H1 (cell line): Measurements from ENCODE around the gene UBAP2L. TPM values are rescaled to one million over a fixed set of nuclear protein-coding genes. Genes with fewer than 3 reads are reported as not detected.

Source experiments
- CTCF ChIA-PET: fragments of 300-600 bp; sonication (Branson Sonifier 250); formaldehyde crosslinking; loops from one replicate; lab custom pipeline; 2021; ENCODE audit not compliant: partially characterized antibody; lab: Charles Lee
- POLR2A ChIA-PET: fragments of 300-600 bp; sonication (Branson Sonifier 250); formaldehyde crosslinking; loops from one replicate; lab custom pipeline; 2021; ENCODE audit warnings: inconsistent platforms; ENCODE audit not compliant: partially characterized antibody; lab: Charles Lee
- DNase-seq, 2 experiments: peaks; one replicate each; pipeline versions ENCODE4 v3.0.0 to v3.0.0-alpha.2; 2010 to 2022; ENCODE audit warnings: low spot score in 2 of 2, low read depth in 1 of 2, mixed read lengths in 1 of 2
- FAIRE-seq: peaks from 2 replicates; lab custom pipeline; 2011; peaks lifted over from hg19 to GRCh38; lab: Jason Lieb, UNC
- H2AFZ ChIP-seq: 2 replicates; pipeline ENCODE4 v1.8.1; 2012; ENCODE audit warnings: low read length, inconsistent platforms
- H2AK5ac ChIP-seq: 2 replicates; pipeline ENCODE4 v1.6.1; 2013; ENCODE audit warnings: low read depth, low read length
- H2BK120ac ChIP-seq: replicated peaks from 2 replicates; pipeline ENCODE3; 2013; ENCODE audit warnings: low read depth, low read length, inconsistent platforms
- H2BK12ac ChIP-seq: 2 replicates; pipeline ENCODE4 v1.6.1; 2013; ENCODE audit warnings: low read depth, low read length
- H2BK15ac ChIP-seq: 2 replicates; pipeline ENCODE4 v1.6.1; 2013; ENCODE audit warnings: low read length
- H2BK20ac ChIP-seq: 2 replicates; pipeline ENCODE4 v1.6.1; 2013; ENCODE audit warnings: low read length
- H2BK5ac ChIP-seq: 2 replicates; pipeline ENCODE4 v1.6.1; 2013; ENCODE audit warnings: low read depth, low read length
- H3K14ac ChIP-seq: 2 replicates; pipeline ENCODE4 v1.6.1; 2013; ENCODE audit warnings: inconsistent platforms; ENCODE audit not compliant: insufficient read length
- H3K18ac ChIP-seq: 2 replicates; pipeline ENCODE4 v1.6.1; 2013; ENCODE audit warnings: low read length; ENCODE audit errors: extremely low read depth
- H3K23ac ChIP-seq: 2 replicates; pipeline ENCODE4 v1.6.1; 2013; ENCODE audit warnings: inconsistent platforms; ENCODE audit not compliant: insufficient read length
- H3K23me2 ChIP-seq: 2 replicates; pipeline ENCODE4 v1.6.1; 2013; ENCODE audit warnings: low read depth, low read length
- H3K27ac ChIP-seq: 2 replicates; pipeline ENCODE4 v1.6.1; 2011; ENCODE audit warnings: low read depth, low read length, inconsistent platforms
- H3K27me3 ChIP-seq, 4 experiments: replicated peaks in 1 of 4; 1 replicate in 1 of 4; 2 replicates in 3 of 4; pipeline versions ENCODE4 v1.6.1 to v1.8.1; 2011 to 2013; ENCODE audit warnings: low read length in 3 of 4, mild to moderate bottlenecking in 3 of 4, inconsistent platforms in 2 of 4, mixed read lengths in 2 of 4, moderate library complexity in 1 of 4; ENCODE audit not compliant: control insufficient read depth in 3 of 4, insufficient read depth in 3 of 4; ENCODE audit errors: extremely low read depth in 1 of 4
- H3K36me3 ChIP-seq, 4 experiments: 2 replicates each; pipeline versions ENCODE4 v1.6.1 to v1.8.1; 2011 to 2013; ENCODE audit warnings: mild to moderate bottlenecking in 4 of 4, low read length in 3 of 4, moderate library complexity in 2 of 4, control low read depth in 1 of 4, inconsistent platforms in 1 of 4; ENCODE audit not compliant: insufficient read depth in 4 of 4, control insufficient read depth in 2 of 4
- H3K4ac ChIP-seq: replicated peaks from 2 replicates; pipeline ENCODE3; 2013; ENCODE audit warnings: low read length, low read depth, mixed read lengths, inconsistent platforms; ENCODE audit not compliant: insufficient read length
- H3K4me1 ChIP-seq, 4 experiments: replicated peaks in 1 of 4; 1 replicate in 1 of 4; 2 replicates in 3 of 4; pipeline versions ENCODE4 v1.6.1 to v1.8.1; 2011 to 2013; ENCODE audit warnings: low read length in 3 of 4, inconsistent platforms in 2 of 4, mixed read lengths in 1 of 4; ENCODE audit not compliant: insufficient read depth in 4 of 4, control insufficient read depth in 3 of 4
- H3K4me2 ChIP-seq, 2 experiments: 2 replicates each; pipeline versions ENCODE4 v1.6.1 to v1.8.1; 2011 to 2013; ENCODE audit warnings: low read depth in 2 of 2, low read length in 2 of 2, control low read depth in 1 of 2, inconsistent platforms in 1 of 2, mild to moderate bottlenecking in 1 of 2; ENCODE audit not compliant: insufficient read depth in 1 of 2
- H3K4me3 ChIP-seq, 4 experiments: fragments of 200-600, 300-600 bp in 1 of 4; sonication (generic), shearing (Covaris generic), sonication (Bioruptor Twin) in 1 of 4; 2 replicates each; pipeline versions ENCODE4 v1.5.1 to v1.8.1; 2011 to 2016; ENCODE audit warnings: low read length in 4 of 4, low read depth in 3 of 4, control low read depth in 2 of 4, inconsistent platforms in 2 of 4, mild to moderate bottlenecking in 2 of 4, mixed read lengths in 1 of 4, moderate library complexity in 1 of 4; ENCODE audit not compliant: insufficient read depth in 2 of 4; ENCODE audit errors: extremely low read depth in 1 of 4
- H3K56ac ChIP-seq: replicated peaks from 2 replicates; pipeline ENCODE3; 2013; ENCODE audit warnings: low read depth, mild to moderate bottlenecking, mixed read lengths, low read length, inconsistent platforms; ENCODE audit not compliant: insufficient read length
- H3K79me1 ChIP-seq: 2 replicates; pipeline ENCODE4 v1.6.1; 2013; ENCODE audit warnings: low read depth, low read length, control low read depth
- H3K79me2 ChIP-seq, 2 experiments: 2 replicates each; pipeline versions ENCODE4 v1.6.1 to v1.8.1; 2012 to 2013; ENCODE audit warnings: low read length in 2 of 2, mild to moderate bottlenecking in 2 of 2, inconsistent platforms in 1 of 2; ENCODE audit not compliant: insufficient read depth in 2 of 2, control insufficient read depth in 1 of 2
- H3K9ac ChIP-seq, 4 experiments: replicated peaks in 1 of 4; 1 replicate in 1 of 4; 2 replicates in 3 of 4; pipeline versions ENCODE4 v1.6.1 to v1.8.1; 2011 to 2013; ENCODE audit warnings: low read depth in 3 of 4, low read length in 3 of 4, control low read depth in 2 of 4, mild to moderate bottlenecking in 2 of 4, moderate library complexity in 2 of 4, inconsistent platforms in 1 of 4; ENCODE audit errors: extremely low read depth in 1 of 4
- H3K9me3 ChIP-seq, 2 experiments: 2 replicates each; pipeline versions ENCODE4 v1.6.1 to v1.8.1; 2012 to 2013; ENCODE audit warnings: mild to moderate bottlenecking in 2 of 2, moderate library complexity in 2 of 2, control low read depth in 1 of 2, inconsistent platforms in 1 of 2, low read depth in 1 of 2, low read length in 1 of 2, mixed read lengths in 1 of 2; ENCODE audit not compliant: insufficient read depth in 2 of 2
- H4K20me1 ChIP-seq, 2 experiments: replicated peaks in 1 of 2; 2 replicates each; pipeline versions ENCODE3 to v1.8.1; 2011 to 2013; ENCODE audit warnings: inconsistent platforms in 2 of 2, low read length in 2 of 2, mild to moderate bottlenecking in 1 of 2; ENCODE audit not compliant: insufficient read depth in 2 of 2, control insufficient read depth in 1 of 2
- H4K5ac ChIP-seq: 2 replicates; pipeline ENCODE4 v1.6.1; 2013; ENCODE audit warnings: low read length, low read depth, mixed read lengths, inconsistent platforms; ENCODE audit not compliant: insufficient read length
- H4K8ac ChIP-seq: 2 replicates; pipeline ENCODE4 v1.8.0; 2013; ENCODE audit warnings: mild to moderate bottlenecking, moderate library complexity, low read length, inconsistent platforms; ENCODE audit not compliant: insufficient read depth; ENCODE audit errors: extremely low read depth
- H4K91ac ChIP-seq: replicated peaks from 2 replicates; pipeline ENCODE3; 2013; ENCODE audit warnings: low read length, mixed read lengths, inconsistent platforms; ENCODE audit not compliant: insufficient read length
- CEBPB ChIP-seq: IDR thresholded peaks from 2 replicates; pipeline ENCODE4 v1.6.1; 2012; ENCODE audit warnings: low read depth, low read length
- CHD1 ChIP-seq: IDR thresholded peaks from 2 replicates; pipeline ENCODE4 v1.6.1; 2012; ENCODE audit warnings: low read depth, low read length, improper control_type of control experiment
- SIN3A ChIP-seq, 2 experiments: IDR thresholded peaks in 1 of 2; conservative IDR thresholded peaks in 1 of 2; 2 replicates each; pipeline ENCODE4 v1.6.1; 2011 to 2012; ENCODE audit warnings: low read length in 2 of 2, improper control_type of control experiment in 1 of 2, low read depth in 1 of 2, mild to moderate bottlenecking in 1 of 2
- TBP ChIP-seq: IDR thresholded peaks from 2 replicates; pipeline ENCODE4 v1.6.1; 2011; ENCODE audit warnings: low read depth, low read length, improper control_type of control experiment
- WGBS, 2 experiments: shearing (Covaris generic) in 1 of 2; methylation state at CpG; one replicate each; pipeline versions ENCODE4 v1.1.6 to v1.1.7; 2013 to 2015; ENCODE audit warnings: low lambda C conversion rate in 2 of 2, mixed read lengths in 2 of 2, inconsistent platforms in 1 of 2, low coverage in 1 of 2, missing lambda C conversion rate in 1 of 2; ENCODE audit not compliant: insufficient replicate concordance in 2 of 2, insufficient coverage in 1 of 2, insufficient read length in 1 of 2; ENCODE audit errors: extremely low coverage in 1 of 2, missing lambda C conversion rate in 1 of 2; 5-methylcytosine and 5-hydroxymethylcytosine counted together
- microRNA counts: library from miRNA; unstranded; fragments of <30 nt; microRNA quantifications from one replicate; lab custom pipeline; 2015
- microRNA-seq, 2 experiments: library from miRNA; unstranded; fragments of <30 nt; microRNA quantifications; one replicate each; pipeline versions ENCODE4 to v1.2.0, GENCODE V29; 2016 to 2020; ENCODE audit warnings: borderline microRNAs expressed in 2 of 2, borderline number of aligned reads in 2 of 2, borderline replicate concordance in 1 of 2
- polyA plus RNA-seq, 7 experiments: library from polyadenylated mRNA; depleted of rRNA in 3 of 7; stranded (reverse) in 5 of 7; unstranded in 2 of 7; fragments of >200 nt in 5 of 7; fragments of 200-250 nt in 2 of 7; gene quantifications; 1 replicate in 5 of 7; 2 replicates in 1 of 7; 4 replicates in 1 of 7; pipeline versions ENCODE4 v1.2.1 to v1.2.3, GENCODE V29; 2011 to 2013; ENCODE audit warnings: missing spikeins in 2 of 7, mixed read lengths in 2 of 7
- small RNA-seq: library from polyadenylated mRNA; stranded (forward); fragments of <200 nt; extraction: miRNeasy Mini kit (QIAGEN cat#:217004); gene quantifications from one replicate; pipeline ENCODE3, GENCODE V24; 2013; ENCODE audit not compliant: insufficient read depth
- total RNA-seq: library from RNA; stranded (reverse); fragmentation: NEBNext Ultra II Directional; extraction: Animal tissue kit (Norgen Biotek cat#: 25700); gene quantifications from 2 replicates; pipeline ENCODE4 v1.2.1, GENCODE V29; 2021

UBAP2L gene
- total and polyA plus RNA-seq, 2 of the 8 experiments (the other 6 are each of a cell fraction or from before 2014, with no cell fraction given) = 254 to 349 TPM

DNA sequence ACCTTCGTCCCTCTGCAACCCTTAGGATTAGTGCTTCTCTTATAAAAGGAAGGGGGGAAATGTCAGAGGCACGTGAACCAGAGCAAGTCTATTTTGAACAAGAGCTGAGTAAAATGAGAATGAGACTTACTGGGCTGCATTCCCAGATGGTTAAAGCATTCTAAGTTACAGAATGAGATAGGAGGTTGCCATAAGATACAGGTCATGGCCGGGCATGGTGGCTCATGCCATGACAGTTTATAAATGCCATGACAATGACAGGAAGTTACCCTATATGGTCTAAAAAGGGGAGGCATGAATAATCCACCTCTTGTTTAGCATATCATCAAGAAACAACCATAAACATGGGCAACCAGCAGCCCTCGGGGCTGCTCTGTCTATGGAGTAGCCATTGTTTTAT is 97.6 kb downstream of the UBAP2L start:
- CTCF ChIA-PET = interaction anchor here (1.2 to 21.7 kb wide), 2 partner anchors 11 to 27 kb away, joined by 3 to 507 read pairs; no protein-coding TSS in a partner anchor

More for the DNA sequence above, 97.6 kb downstream of the UBAP2L start:
- Histone ChIP-seq H4K5ac (no peak overlapping the region), H3K23me2 (no peaks in the 10 kb centered on the region), H3K14ac (no peak overlapping the region), H3K4ac (no peak overlapping the region), H3K9me3 (peaks cover 0 to 9% of the 10 kb centered on the region in 2 experiments; a peak in 1 of 4 replicates), H3K23ac (no peak overlapping the region), H4K8ac (no peak overlapping the region), H4K20me1 (no peaks in the 10 kb centered on the region), H2BK15ac (no peak overlapping the region), H3K79me1 (no peaks in the 10 kb centered on the region), H3K9ac (no peak overlapping the region), H2BK5ac (no peak overlapping the region), H2AK5ac (no peak overlapping the region), H3K4me3 (no peak overlapping the region), H2AFZ (no peak overlapping the region), H3K4me1 (no peaks in the 10 kb centered on the region), H3K27me3 (no peaks in the 10 kb centered on the region), H3K18ac (no peak overlapping the region), H2BK12ac (no peak overlapping the region), H2BK120ac (no peak overlapping the region), H3K4me2 (no peak overlapping the region), H3K27ac (no peak overlapping the region), H3K36me3 (no peaks in the 10 kb centered on the region), H4K91ac (no peak overlapping the region), H2BK20ac (no peak overlapping the region), H3K56ac (no peak overlapping the region), H3K79me2 (no peaks in the 10 kb centered on the region)
- TF ChIP-seq CEBPB (no peak), CHD1 (no peak), TBP (no peak), SIN3A (conservative IDR thresholded peaks at IDR 0.05 in 1 of 2, IDR thresholded peaks at IDR 0.05 in 1 of 2; ENCODE audit: low read depth in 1 of 2, low read length in 2 of 2) (no peak)
- FAIRE-seq (no peak), DNase-seq (no peak)
- 84% methylated on average over 4 of the region's 4 CpGs; no CpG with 5 or more reads in 1 of the 2 experiments for WGBS, 2 experiments
- POLR2A ChIA-PET = no interaction called here

MicroRNAs within 50 kb of the gene (microRNA counts, 767-probe panel; counts per million panel counts)
- 879 counts per million, percentile 95 among the panel's probes with 10 or more counts for microRNA hsa-miR-190b (lab: Ali Mortazavi, UCI)

Small RNA genes within 50 kb of the gene (microRNA-seq; reads per million reads assigned to microRNA genes)
- gene MIR190B = 0 to 0.20 reads per million in 2 experiments

Small RNA genes within 50 kb of the gene (small RNA-seq; reads per million reads assigned to genes)
- gene MIR190B (3.9 reads per million, percentile 51 among the genes with 10 or more reads in this experiment), gene RF00273 (not detected), gene RNU6-121P (not detected), gene RNU6-239P (not detected), gene SNORA58B (not detected)

Other genes with a start within 250 kb of the UBAP2L start
- 91.1 and 93.0 TPM in 2 replicates for gene JTB, start 243.3 kb upstream of the UBAP2L start, total RNA-seq
- 122 and 136 TPM in 2 replicates for gene JTB, start 243.3 kb upstream of the UBAP2L start, polyA plus RNA-seq (2011; rRNA removed)
- gene RAB13, start 234.6 kb upstream of the UBAP2L start, total RNA-seq = 157 TPM in 2 replicates
- gene RAB13, start 234.6 kb upstream of the UBAP2L start, polyA plus RNA-seq (2011; rRNA removed) = 65.7 and 70.5 TPM in 2 replicates
- gene RPS27, start 230.2 kb upstream of the UBAP2L start, total RNA-seq = 1,810 and 1,941 TPM in 2 replicates
- 2,224 and 3,155 TPM in 2 replicates for gene RPS27, start 230.2 kb upstream of the UBAP2L start, polyA plus RNA-seq (2011; rRNA removed)
- not detected in 2 replicates for gene NUP210L, start 65.9 kb upstream of the UBAP2L start, total RNA-seq
- not detected in 2 replicates for gene NUP210L, start 65.9 kb upstream of the UBAP2L start, polyA plus RNA-seq (2011; rRNA removed)
- 572 and 586 TPM in 2 replicates for gene TPM3, start 28.9 kb upstream of the UBAP2L start, total RNA-seq
- gene TPM3, start 28.9 kb upstream of the UBAP2L start, polyA plus RNA-seq (2011; rRNA removed) = 213 and 278 TPM in 2 replicates
- not detected in 2 replicates for gene CFAP141, start 14.6 kb upstream of the UBAP2L start, total RNA-seq
- gene CFAP141, start 14.6 kb upstream of the UBAP2L start, polyA plus RNA-seq (2011; rRNA removed) = not detected in 2 replicates
- gene HAX1, start 51.7 kb downstream of the UBAP2L start, total RNA-seq = 73.7 and 82.2 TPM in 2 replicates
- 111 and 115 TPM in 2 replicates for gene HAX1, start 51.7 kb downstream of the UBAP2L start, polyA plus RNA-seq (2011; rRNA removed)
- gene AQP10, start 100.1 kb downstream of the UBAP2L start, total RNA-seq = not detected in 2 replicates
- not detected in 2 replicates for gene AQP10, start 100.1 kb downstream of the UBAP2L start, polyA plus RNA-seq (2011; rRNA removed)
- 59.3 and 61.4 TPM in 2 replicates for gene ATP8B2, start 104.6 kb downstream of the UBAP2L start, total RNA-seq
- gene ATP8B2, start 104.6 kb downstream of the UBAP2L start, polyA plus RNA-seq (2011; rRNA removed) = 70.1 and 98.5 TPM in 2 replicates
- gene IL6R, start 184.4 kb downstream of the UBAP2L start, total RNA-seq = 2.6 and 3.0 TPM in 2 replicates
- gene IL6R, start 184.4 kb downstream of the UBAP2L start, polyA plus RNA-seq (2011; rRNA removed) = 2.3 and 3.3 TPM in 2 replicates